ENCODE results near the gene ZNF224. TPM values are rescaled to one million over a fixed set of nuclear protein-coding genes. Genes with fewer than 3 reads are reported as not detected.
"Not testable (repeated sequence)": the region's sequence is repeated elsewhere in the genome, so short reads cannot be mapped to it uniquely, and the experiment has no call there.

The ZNF224 gene
- total RNA-seq, 1 experiment from 2014 or later: 17.5 TPM

DNA sequence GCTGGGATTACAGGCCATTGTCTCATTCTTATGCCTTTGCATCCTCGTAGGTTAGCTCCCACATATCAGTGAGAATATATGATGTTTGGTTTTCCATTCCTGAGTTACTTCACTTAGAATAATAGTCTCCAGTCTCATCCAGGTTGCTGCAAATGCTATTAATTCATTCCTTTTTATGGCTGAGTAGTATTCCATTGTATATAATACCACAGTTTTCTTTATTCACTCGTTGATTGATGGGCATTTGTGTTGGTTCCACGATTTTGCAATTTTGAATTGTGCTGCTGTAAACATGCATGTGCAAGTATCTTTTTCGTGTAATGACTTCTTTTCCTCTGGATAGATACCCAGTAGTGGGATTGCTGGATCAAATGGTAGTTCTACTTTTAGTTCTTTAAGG, 27.0 kb downstream of the ZNF224 start:
- not testable (repeated sequence) for DNase-seq (ENCODE audit: low read depth)

DNA sequence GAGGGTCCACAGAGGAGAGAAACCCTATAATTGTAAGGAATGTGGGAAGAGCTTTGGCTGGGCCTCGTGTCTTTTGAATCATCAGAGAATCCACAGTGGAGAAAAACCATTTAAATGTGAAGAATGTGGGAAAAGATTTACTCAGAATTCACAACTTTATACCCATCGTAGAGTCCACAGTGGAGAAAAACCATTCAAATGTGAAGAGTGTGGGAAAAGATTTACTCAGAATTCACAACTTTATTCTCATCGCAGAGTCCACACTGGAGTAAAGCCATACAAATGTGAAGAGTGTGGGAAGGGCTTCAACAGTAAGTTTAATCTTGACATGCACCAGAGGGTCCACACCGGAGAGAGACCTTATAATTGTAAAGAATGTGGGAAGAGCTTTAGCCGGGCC, 37.8 kb downstream of the ZNF224 start:
- DNase-seq (ENCODE audit: low read depth): no peak

DNA sequence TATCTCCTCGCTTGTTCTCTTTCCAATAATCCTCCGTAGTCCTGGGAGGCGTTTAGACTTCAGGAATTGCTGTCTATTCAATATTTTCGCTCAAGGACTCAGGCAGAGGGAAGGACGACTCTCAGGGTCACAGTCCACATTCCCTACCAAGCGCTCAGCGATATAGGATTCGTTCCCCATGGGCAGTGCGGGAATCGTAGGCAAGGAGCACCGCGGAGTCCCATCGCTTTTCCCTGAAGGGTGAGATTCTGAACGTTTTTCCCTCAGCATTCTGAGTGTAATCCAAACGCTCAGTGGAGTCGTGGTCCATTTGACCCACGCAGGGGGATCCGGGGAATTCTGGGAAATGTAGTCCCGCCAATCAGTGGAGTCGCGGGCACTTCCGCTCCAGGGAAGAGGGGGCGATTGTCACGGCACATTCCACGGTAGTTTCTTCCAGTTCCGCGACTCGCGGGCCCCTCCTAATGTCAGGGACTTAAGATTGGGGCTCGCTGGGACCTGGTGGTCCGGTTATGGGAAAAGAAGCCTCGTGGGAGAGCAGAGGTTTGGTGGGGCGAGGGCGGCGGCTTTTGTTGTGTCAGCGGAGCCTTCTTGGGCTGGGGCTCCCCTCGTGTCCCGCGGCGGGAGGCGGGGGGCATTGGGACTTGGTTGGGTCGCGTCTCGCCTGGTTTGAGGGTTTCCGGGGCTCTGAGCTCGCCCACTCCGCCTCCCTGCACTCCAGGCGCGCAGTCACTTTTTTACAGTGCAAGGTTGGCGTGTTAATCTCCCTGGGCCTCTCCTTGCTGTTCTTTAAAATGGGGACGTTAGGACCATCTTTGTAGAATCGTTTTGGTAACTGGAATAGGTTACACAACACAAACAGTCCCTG, 47.3 kb downstream of the ZNF224 start, which contains the start of gene ZNF234:
Gene ZNF234 (plus strand): TSS at position 364 of the 868 bp plus-strand sequence. CDS start 3,079 bp downstream, outside the sequence.
- peak; percentile 80 for DNase-seq (ENCODE audit: low read depth)

DNA sequence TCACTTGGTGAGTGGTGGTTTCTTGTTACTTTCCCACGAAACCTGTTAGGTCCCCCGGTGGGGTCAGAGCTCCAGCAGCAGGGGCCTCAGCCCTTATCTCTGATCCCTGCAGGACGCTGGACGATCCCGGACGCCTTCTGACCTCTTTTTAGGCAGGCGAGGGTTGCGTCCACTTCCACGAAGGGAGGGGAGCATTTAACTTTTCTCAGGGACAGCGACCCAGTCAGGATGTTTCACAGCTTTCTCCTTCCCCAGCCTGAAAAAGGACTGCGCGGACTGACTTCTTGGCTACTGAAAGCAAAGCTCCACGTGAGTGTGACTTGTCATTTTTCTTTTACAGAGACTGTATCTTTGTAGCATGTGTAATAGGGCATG, 47.9 kb downstream of the ZNF224 start:
- DNase-seq (ENCODE audit: low read depth): peak; percentile 34

DNA sequence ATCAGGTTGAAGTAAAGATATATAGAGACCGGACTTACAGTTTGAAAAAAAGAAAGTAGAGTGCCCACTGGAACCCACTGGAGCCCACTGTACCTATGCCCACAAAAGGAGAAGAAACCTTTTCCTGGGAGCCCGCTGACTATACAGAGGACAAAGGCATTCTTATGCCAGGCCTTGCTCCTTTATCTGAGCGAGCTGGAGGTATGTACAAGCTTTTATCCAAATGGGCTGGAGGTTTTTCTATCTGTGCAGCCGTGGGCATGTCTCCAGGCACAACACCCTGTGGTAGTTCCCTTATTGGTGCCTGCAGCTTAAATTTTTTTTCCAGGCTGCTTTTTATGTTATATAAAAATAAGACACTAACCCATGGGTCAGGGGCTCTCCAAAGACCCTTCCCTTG, 55.6 kb downstream of the ZNF224 start:
- DNase-seq (ENCODE audit: low read depth): no peak

DNA sequence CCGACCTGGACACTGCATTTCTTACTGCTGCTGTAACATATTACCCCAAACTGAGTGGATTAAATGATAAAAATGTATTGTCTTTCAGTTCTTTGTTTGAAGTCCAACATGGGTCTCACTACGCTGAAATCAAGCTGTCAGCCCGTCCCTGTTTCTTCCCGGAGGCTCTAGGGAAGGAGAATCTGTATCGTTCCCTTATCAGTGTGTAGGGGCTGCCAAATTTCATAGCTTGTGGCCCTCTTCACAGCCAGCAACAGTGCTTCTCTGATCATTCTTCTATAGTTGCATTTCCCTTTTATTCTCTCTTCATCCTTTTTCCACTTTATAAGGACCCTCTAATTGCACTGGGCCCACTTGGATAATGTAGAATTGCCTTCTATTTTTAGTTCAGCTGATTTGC, 57.3 kb downstream of the ZNF224 start:
- no peak for DNase-seq (ENCODE audit: low read depth)

DNA sequence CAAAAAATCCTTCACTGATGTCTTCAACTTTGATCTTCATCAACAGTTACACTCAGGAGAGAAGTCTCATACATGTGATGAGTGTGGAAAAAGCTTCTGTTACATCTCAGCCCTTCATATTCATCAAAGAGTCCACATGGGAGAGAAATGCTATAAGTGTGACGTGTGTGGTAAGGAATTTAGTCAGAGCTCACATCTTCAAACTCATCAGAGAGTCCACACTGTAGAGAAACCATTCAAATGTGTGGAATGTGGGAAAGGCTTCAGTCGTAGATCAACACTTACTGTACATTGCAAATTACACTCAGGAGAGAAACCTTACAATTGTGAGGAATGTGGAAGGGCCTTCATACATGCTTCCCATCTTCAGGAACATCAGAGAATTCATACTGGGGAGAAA, 62.3 kb downstream of the ZNF224 start:
- no peak for DNase-seq (ENCODE audit: low read depth)

Other genes with a start within 250 kb of the ZNF224 start
- 1.6 and 1.7 TPM in 2 replicates for gene ZNF404, start 210.4 kb upstream of the ZNF224 start, total RNA-seq (2014; rRNA removed)
- 9.2 and 14.9 TPM in 2 replicates for gene ZNF45, start 159.1 kb upstream of the ZNF224 start, total RNA-seq (2014; rRNA removed)
- 4.6 and 12.8 TPM in 2 replicates for gene ZNF221, start 143.1 kb upstream of the ZNF224 start, total RNA-seq (2014; rRNA removed)
- 5.5 and 8.3 TPM in 2 replicates for gene ZNF155, start 110.2 kb upstream of the ZNF224 start, total RNA-seq (2014; rRNA removed)
- 2.7 and 4.7 TPM in 2 replicates for gene ZNF230, start 91.4 kb upstream of the ZNF224 start, total RNA-seq (2014; rRNA removed)
- 3.8 and 5.7 TPM in 2 replicates for gene ZNF222, start 69.0 kb upstream of the ZNF224 start, total RNA-seq (2014; rRNA removed)
- gene ZNF223, start 42.3 kb upstream of the ZNF224 start, total RNA-seq (2014; rRNA removed): 4.9 and 8.4 TPM in 2 replicates
- gene ZNF284, start 22.2 kb upstream of the ZNF224 start, total RNA-seq (2014; rRNA removed): 2.6 and 3.0 TPM in 2 replicates
- gene ZNF225, start 19.0 kb downstream of the ZNF224 start, total RNA-seq (2014; rRNA removed): 3.6 and 3.7 TPM in 2 replicates
- 6.1 and 8.2 TPM in 2 replicates for gene ZNF234, start 47.2 kb downstream of the ZNF224 start, total RNA-seq (2014; rRNA removed)
- 22.4 and 24.7 TPM in 2 replicates for gene ZNF226, start 70.7 kb downstream of the ZNF224 start, total RNA-seq (2014; rRNA removed)
- gene ZNF227, start 118.2 kb downstream of the ZNF224 start, total RNA-seq (2014; rRNA removed): 17.3 and 19.4 TPM in 2 replicates
- 0.06 and 0.46 TPM in 2 replicates for gene ZNF233, start 165.5 kb downstream of the ZNF224 start, total RNA-seq (2014; rRNA removed)
- 1.7 and 3.5 TPM in 2 replicates for gene ZNF235, start 210.7 kb downstream of the ZNF224 start, total RNA-seq (2014; rRNA removed)

Data from LHCN-M2 (cell line).